Ishikawa (cell line): ENCODE measurements around the gene CLASRP.
A peak's percentile ranks its signal among the peaks of the same experiment; 100 is the strongest.

ENCODE experiments used
- CEBPB ChIP-seq: IDR thresholded peaks from 2 replicates; pipeline ENCODE4 v1.6.1; 2012
- CREB1 ChIP-seq: IDR thresholded peaks from 2 replicates; pipeline ENCODE4 v1.6.1; 2012; ENCODE audit warnings: low read depth
- EGR1 ChIP-seq: IDR thresholded peaks from 2 replicates; pipeline ENCODE4 v1.6.1; 2012
- EP300 ChIP-seq: IDR thresholded peaks from 2 replicates; pipeline ENCODE4 v1.6.1; 2012; ENCODE audit warnings: borderline replicate concordance
- FOXM1 ChIP-seq: IDR thresholded peaks from 2 replicates; pipeline ENCODE4 v1.6.1; 2012; ENCODE audit warnings: low read depth, borderline replicate concordance
- NFIC ChIP-seq: IDR thresholded peaks from 2 replicates; pipeline ENCODE4 v1.6.1; 2012
- RAD21 ChIP-seq: IDR thresholded peaks from 2 replicates; pipeline ENCODE4 v1.6.1; 2012; ENCODE audit warnings: low read depth
- REST ChIP-seq: IDR thresholded peaks from 2 replicates; pipeline ENCODE4 v1.6.1; 2012; ENCODE audit warnings: low read depth, mild to moderate bottlenecking
- TAF1 ChIP-seq: IDR thresholded peaks from 2 replicates; pipeline ENCODE4 v1.6.1; 2012; ENCODE audit warnings: low read depth, mild to moderate bottlenecking
- TCF12 ChIP-seq: IDR thresholded peaks from 2 replicates; pipeline ENCODE4 v1.6.1; 2012; ENCODE audit warnings: low read depth
- TEAD4 ChIP-seq: IDR thresholded peaks from 2 replicates; pipeline ENCODE4 v1.6.1; 2012
- YY1 ChIP-seq: IDR thresholded peaks from 2 replicates; pipeline ENCODE4 v1.6.1; 2012; ENCODE audit warnings: low read depth
- ZBTB7A ChIP-seq: IDR thresholded peaks from 2 replicates; pipeline ENCODE4 v1.6.1; 2012; ENCODE audit warnings: low read depth
- TF ChIP-seq, protein P1 (sequence below): IDR thresholded peaks from 2 replicates; pipeline ENCODE4 v1.6.1; 2012
- TF ChIP-seq, protein P2 (sequence below): IDR thresholded peaks from 2 replicates; pipeline ENCODE4 v1.6.1; 2012

CLASRP gene

DNA sequence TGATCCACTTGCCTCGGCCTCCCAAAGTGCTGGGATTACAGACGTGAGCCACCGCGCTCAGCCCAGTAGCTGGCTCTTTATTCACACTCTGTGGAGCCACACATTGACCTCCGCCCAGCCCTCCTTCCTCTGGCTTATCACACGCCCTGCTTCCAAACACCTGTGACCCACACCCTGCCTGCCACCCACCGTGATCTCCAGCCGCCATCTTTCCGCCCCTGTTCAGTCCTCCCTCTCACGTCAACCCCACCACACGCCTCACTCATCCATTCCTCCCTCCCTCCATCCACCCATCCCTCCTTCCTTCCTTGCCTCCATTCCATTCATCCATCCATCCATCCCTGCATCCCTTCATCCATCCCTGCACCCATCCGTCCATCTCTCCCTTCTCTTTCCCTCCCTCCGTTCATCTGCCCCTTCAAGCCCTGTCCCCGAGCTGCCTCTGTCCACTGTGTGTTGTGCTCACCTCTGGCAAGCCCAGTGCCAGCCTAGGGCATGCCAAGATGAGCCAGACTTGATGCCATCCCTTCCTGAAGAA is 19.8 kb downstream of the CLASRP start:
- TF ChIP-seq, protein P1, sequence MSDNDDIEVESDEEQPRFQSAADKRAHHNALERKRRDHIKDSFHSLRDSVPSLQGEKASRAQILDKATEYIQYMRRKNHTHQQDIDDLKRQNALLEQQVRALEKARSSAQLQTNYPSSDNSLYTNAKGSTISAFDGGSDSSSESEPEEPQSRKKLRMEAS = no peak
- TF ChIP-seq EP300 = no peak
- TF ChIP-seq CEBPB = no peak
- no peak for TF ChIP-seq TEAD4
- no peak for TF ChIP-seq REST
- no peak for TF ChIP-seq FOXM1
- no peak for TF ChIP-seq CREB1
- no peak for TF ChIP-seq NFIC
- no peak for TF ChIP-seq TCF12
- no peak for TF ChIP-seq TAF1
- no peak for TF ChIP-seq YY1
- no peak for TF ChIP-seq EGR1
- TF ChIP-seq, protein P2, sequence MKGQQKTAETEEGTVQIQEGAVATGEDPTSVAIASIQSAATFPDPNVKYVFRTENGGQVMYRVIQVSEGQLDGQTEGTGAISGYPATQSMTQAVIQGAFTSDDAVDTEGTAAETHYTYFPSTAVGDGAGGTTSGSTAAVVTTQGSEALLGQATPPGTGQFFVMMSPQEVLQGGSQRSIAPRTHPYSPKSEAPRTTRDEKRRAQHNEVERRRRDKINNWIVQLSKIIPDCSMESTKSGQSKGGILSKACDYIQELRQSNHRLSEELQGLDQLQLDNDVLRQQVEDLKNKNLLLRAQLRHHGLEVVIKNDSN = no peak
- no peak for TF ChIP-seq ZBTB7A
- TF ChIP-seq RAD21 = no peak

DNA sequence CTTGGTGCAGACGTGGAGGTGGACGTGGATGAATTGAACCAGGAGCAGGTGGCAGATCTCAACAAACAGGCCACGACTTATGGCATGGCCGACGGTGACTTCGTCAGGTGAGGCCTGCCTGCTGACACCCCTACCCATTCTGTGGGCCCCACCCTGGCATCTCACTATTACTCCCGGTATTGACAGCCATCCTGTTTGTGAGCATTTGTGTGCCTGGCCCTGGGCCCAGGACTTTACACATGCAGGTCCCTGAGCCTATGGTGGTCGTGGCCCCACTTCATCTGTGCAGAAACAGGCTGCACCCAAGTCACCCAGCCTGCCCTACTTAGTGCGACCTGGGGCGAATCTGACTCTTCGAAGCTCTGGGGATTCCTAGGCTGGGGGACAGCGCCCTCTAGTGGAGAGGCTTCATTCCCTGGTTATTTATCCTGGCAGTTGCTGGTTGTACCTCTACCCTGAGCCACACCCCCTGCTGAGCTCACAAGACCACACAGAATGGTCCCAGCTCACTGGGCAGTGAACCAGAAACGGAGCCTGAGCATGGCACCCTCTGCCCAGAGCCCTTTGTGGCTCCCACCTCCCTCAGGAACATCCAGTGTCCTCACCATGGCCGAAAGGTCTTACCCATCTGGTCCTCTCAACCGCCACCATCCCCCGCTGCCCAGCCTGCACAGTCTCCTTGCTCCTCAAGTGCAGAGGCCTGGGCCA is 20.6 kb downstream of the CLASRP start:
- TF ChIP-seq CEBPB (no peak), RAD21 (peak; percentile 75)

- TF ChIP-seq TCF12 = no peak
- TF ChIP-seq EP300 = no peak
- no peak for TF ChIP-seq RAD21
- no peak for TF ChIP-seq TAF1
- no peak for TF ChIP-seq YY1
- TF ChIP-seq, protein P1 = no peak
- TF ChIP-seq, protein P2 = no peak
- TF ChIP-seq NFIC = no peak
- TF ChIP-seq TEAD4 = no peak
- no peak for TF ChIP-seq CEBPB
- no peak for TF ChIP-seq EGR1
- no peak for TF ChIP-seq CREB1
- no peak for TF ChIP-seq REST
- no peak for TF ChIP-seq ZBTB7A
- TF ChIP-seq FOXM1 = no peak
Observed at GRCh38 chr19:45061965-45062364, 23.1 kb downstream of the CLASRP start.

DNA sequence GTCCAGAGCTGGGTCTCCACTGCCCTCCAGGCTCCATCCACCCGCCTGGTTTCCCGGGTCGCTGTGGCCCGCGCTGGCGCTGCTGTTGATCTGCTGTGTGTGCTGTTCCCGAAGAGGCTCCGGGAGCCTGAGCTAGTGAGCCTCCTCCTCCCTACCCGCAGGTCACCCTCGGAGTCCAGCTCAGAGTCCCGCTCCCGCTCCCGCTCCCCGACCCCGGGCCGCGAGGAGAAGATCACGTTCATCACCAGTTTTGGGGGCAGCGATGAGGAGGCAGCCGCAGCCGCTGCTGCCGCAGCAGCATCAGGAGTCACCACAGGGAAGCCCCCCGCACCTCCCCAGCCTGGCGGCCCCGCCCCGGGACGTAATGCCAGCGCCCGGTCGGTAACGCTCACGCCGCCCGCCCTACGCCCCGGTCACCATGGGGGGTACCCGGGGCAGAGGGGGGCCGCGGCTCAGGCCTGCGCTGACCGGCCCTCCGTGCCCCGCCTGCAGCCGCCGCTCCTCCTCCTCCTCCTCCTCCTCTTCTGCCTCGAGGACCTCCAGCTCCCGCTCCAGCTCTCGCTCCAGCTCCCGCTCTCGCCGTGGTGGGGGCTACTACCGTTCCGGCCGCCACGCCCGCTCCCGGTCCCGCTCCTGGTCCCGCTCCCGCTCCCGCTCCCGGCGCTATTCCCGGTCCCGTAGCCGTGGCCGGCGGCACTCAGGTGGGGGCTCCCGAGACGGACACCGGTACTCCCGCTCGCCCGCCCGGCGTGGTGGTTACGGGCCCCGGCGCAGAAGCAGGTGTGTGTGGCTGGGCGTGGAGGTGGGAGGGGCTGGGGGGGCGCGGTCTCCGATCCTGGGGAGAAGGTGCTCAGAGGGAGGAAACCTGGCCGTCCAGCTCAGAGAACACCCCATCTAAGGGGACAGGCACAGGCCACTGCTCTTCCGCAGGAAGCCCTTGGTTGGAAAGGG is 25.3 kb downstream of the CLASRP start:
- TF ChIP-seq EGR1 (no peak), ZBTB7A (no peak), TAF1 (no peak), RAD21 (no peak), TEAD4 (no peak), NFIC (no peak), CEBPB (no peak), YY1 (no peak), FOXM1 (no peak), EP300 (no peak), TCF12 (no peak), REST (no peak), CREB1 (no peak)
- TF ChIP-seq, protein P1 = no peak
- TF ChIP-seq, protein P2 = no peak
